ENCODE data around the gene VPS26C.
"Not testable (repeated sequence)": the region's sequence is repeated elsewhere in the genome, so short reads cannot be mapped to it uniquely, and the experiment has no call there.

Gene VPS26C

DNA sequence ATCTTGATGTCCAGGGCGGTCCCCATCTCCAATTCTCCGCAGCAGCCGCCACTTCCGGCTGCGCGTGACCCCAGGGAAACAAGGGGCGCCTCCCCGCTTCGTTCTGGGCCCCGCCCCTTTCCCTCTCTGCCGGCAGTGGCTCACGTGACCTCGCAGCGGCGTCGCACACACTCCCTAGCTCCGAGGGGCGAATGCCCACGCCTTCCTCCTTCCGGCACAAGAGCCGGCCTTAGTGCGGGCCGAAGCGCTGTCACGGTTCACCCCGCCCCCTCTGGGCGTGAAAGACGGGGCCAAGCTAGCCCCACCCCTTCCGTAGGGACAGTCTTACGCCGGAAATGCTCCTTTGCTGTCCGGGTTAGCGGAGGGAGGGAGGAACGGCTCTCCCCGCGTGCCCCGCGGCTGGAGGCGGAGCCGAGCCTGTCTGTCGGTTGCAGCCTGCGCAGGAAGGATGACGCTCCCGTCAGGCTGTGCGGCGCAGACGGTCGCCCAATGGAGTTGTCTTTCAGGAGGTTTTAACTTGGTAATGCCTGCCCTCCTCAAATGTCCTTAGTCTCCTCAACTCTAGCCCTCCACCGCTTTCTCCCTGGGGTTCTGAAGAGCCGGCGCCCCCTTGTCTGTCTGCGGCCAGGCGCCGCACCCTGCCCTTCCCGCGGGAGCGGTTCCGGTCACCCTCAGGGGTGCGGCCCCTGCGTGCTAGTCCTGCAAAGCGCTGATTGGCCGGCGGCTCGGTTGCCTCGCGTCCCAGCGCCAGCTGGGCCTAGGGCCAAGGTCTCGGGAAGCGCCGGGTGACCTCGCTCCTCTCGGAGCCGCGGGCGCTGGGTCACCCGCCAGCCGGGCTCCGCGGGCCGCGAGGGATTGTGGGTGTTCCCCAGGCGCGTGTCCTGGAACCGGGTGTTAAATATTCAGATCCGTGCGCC is at the start of gene VPS26C:
VPS26C (minus strand) TSS at position 66 of the 917 bp plus-strand sequence; CDS start at position 26, 40 bp downstream.
- DNase-seq: peak; percentile 92 to 97 (median 96)

DNA sequence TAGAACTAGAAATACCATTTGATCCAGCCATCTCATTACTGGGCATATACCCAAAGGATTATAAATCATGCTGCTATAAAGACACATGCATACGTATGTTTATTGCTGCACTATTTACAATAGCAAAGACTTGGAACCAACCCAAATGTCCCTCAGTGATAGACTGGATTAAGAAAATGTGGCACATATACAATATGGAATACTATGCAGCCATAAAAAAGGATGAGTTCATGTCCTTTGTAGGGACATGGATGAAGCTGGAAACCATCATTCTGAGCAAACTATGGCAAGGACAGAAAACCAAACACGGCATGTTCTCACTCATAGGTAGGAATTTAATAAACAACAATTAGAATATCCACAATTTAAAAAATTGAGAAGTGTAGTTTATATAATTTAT is 48.9 kb upstream of the VPS26C start:
- DNase-seq: not testable (repeated sequence)

DNA sequence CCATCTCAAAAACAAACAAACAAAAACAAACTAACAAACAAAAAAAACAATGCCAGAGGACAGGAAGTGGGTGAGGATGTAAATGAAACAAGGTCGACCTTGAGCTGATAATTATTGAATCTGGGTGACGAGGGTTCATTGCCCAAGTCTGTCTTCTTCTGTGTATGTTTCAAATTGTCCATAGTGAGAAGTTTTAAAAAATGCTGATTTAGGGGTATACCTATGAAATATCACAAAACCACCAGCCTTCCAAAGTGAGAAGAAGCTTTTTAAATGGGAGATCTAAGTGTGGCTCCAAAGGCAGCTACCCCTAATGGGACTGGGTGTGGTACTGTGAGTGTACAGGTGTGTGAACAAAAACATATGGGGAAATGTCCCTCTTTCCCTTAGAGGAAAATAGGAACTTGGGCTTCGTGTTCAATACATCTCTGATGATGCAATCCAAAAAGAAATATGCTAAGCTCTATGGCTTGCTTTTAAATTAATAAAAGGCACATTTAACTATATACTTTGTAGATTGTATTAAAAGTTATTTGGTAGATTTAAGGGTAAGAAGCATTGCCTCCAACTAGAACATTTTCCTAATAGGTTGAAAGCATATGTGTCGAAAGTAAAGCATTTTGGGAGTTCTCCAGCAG is 33.1 kb upstream of the VPS26C start:
- DNase-seq: no peak

DNA sequence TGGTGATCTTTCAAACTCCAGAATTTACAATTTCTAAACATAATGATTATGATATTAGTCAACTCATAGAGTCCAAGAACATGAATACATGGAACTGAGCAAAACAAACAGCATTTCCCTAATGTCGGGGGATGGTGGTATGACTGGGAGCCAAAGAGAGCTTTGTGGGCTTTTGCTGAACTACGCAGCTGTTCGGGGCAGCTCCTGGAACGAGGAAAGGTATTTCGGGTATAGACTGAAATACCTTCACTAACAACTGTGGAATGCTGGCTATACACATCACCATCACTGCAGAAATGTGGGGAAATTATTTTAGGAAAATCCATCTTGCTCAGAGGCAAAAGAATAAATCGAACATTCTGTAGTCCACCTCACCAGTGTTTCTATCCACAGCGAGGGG is 30.2 kb upstream of the VPS26C start:
- DNase-seq: no peak

DNA sequence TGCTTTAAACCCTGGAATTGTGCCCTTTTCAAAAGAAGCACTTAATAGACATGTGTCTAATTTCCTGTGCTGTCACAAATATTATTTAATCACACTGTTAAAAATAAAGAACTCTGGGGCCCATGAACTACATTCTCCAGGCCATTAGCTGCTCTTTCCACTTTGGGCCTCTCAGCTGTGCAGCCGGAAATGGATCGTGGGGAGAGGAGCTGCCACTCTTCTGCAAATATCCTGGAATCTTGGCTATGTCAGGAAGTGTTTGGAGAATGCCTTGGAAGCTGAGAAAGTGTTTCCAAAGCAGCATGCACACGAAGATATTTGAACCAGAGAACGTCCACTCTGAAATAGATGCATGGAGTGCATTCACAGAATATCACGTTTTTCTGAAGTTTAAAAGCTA is 27.5 kb upstream of the VPS26C start:
- no peak for DNase-seq

DNA sequence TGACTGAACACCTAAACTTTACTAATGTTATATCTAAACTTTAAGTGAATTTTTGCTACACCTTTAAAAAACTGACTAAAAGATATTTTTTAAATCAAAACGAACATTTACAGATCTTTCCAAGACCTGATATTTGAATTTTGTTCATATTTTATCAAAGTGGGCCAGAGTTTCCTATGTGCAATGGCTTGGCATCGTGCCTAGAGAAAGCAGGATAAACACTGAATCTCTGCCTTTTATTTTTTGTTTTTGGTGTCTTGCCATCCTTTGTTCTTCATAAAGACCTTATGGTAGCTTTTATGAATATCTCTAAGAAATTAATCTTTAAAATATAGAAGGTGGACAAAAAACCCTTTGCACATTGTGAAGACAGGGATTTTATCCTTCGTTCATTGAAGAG is 25.8 kb upstream of the VPS26C start:
- DNase-seq: no peak

DNA sequence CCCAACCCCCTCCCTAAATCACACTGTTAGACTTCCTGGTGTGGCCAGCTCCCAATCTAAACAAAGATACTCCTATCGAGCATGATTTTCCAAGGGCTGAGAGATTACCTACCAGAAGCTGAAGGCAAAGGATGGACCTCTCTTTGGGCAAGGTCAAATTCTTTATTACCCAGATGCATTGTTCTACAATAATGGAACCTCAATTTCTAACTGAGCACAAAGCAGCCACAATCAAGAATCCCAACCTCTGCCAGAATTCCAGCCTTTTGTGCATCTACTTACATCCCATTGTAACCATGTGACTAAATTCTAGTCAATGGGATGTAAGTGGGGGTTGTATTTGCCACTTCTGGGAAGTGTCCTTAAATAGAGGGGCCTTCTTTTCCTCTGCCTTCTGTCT is 24.9 kb upstream of the VPS26C start:
- no peak for DNase-seq

DNA sequence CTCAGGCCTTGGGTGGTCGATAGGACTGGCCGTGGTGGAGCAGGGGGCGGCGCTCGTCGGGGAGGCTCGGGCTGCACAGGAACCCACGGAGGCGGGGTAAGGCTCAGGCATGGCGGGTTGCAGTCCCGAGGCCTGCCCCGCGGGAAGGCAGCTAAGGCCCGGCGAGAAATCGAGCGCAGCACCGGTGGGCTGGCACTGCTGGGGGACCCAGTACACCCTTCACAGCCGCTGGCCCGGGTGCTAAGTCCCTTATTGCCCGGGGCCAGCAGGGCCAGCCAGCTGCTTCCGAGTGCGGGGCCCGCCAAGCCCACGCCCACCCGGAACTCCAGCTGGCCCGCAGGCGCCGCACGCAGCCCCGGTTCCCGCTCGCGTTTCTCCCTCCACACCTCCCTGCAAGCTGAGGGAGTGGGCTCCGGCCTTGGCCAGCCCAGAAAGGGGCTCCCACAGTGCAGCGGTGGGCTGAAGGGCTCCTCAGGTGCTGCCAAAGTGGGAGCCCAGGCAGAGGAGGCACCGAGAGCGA is 16.1 kb upstream of the VPS26C start:
- DNase-seq: not testable (repeated sequence)

DNA sequence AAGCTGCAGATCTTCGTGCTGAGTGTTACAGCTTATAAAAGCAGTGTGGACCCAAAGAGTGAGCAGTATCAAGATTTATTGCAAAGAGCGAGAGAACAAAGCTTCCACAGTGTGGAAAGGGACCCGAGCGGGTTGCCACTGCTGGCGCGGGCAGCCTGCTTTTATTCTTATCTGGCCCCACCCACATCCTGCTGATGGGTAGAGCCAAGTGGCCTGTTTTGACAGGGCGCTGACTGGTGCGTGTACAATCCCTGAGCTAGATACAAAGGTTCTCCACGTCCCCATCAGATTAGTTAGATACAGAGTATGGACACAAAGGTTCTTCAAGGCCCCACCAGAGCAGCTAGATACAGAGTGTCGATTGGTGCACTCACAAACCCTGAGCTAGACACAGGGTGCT is 15.5 kb upstream of the VPS26C start:
- not testable (repeated sequence) for DNase-seq

DNA sequence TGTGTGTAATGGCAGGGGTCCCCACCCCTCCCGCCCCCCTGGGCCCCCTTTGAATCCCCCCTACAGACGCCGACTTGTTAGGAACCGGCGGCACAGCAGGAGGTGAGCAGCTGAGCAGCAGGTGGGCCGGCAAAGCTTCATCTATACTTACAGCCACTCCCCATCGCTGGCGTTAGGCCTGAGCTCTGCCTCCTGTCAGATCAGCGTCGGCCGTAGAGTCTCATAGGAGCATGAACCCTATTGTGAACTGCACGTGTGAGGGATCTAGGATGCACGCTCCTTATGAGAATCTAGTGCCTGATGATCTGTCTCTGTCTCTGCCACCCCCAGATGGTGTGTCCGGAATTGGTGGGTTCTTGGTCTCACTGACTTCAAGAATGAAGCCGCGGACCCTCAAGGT is 14.9 kb upstream of the VPS26C start:
- DNase-seq: no peak

DNA sequence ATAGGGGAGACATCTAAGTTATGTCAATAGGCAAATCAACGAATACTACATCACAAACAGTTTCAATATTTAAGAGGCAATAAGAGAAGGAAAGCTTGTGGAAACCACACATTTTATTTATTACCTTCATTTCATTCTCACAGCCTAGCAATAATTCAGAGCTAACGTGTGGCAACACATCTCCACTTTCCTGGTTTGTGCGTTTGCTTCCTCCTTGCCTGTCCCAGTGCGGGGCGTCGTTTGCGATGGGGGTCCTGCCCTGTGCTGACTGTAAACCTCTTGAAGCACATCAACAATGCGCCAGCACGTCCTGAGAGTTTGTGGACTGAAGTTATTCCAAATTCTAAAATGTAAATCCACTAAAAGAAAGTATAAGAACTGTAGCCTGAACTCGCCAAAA is 14.4 kb upstream of the VPS26C start:
- no peak for DNase-seq

DNA sequence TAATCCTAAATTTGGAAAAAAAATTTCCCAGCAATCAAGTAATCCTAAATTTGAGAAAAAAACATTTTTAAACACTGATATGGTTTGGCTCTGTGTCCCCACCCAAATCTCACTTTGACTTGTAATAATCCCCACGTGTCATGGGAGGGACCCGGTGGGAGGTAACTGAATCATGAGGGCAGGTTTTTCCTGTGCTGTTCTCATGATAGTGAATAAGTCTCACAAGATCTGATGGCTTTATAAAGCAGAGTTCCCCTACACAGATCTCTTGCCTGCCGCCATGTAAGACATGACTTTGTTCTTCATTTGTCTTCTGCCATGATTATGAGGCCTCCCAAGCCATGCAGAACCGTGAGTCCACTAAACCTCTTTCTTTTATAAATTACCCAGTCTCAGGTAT is 12.1 kb upstream of the VPS26C start:
- DNase-seq: not testable (repeated sequence)

DNA sequence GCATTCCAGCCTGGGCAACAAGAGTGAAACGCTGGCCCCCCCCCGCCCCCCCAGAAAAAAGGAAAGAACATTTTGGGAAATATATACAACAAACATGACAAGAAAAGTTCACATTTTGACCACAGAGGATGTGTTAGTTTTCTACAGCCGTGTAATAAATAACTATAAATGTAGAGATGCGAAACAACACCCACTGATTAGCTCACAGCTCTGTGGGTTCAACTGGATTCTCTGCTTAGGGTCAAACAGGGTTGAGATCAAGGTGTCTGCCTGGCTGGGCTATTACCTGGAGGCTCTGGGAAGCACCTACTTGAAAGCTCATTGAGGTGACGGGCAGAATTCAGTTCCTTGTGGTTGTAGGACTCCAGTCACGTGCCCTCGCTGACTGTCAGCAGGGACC is 11.1 kb upstream of the VPS26C start:
- DNase-seq: no peak

DNA sequence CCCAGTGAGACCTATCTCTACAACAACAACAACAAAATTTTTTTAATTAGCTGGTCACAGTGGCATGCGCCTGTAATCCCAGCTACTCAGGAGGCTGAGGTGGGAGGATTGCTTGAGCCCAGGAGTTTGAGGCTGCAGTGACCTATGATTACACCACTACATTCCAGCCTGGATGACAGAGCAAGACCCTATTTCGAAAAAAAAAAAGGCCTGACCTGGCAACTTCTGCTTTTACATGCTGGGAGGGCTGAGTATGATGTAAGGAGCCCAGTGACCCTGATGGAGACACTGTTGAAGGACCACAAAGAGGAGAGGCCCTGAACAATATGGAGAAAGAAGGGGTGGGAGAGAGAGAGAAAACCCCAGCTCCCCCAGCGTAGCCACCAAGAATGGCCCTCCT is 9.2 kb upstream of the VPS26C start:
- DNase-seq: no peak

DNA sequence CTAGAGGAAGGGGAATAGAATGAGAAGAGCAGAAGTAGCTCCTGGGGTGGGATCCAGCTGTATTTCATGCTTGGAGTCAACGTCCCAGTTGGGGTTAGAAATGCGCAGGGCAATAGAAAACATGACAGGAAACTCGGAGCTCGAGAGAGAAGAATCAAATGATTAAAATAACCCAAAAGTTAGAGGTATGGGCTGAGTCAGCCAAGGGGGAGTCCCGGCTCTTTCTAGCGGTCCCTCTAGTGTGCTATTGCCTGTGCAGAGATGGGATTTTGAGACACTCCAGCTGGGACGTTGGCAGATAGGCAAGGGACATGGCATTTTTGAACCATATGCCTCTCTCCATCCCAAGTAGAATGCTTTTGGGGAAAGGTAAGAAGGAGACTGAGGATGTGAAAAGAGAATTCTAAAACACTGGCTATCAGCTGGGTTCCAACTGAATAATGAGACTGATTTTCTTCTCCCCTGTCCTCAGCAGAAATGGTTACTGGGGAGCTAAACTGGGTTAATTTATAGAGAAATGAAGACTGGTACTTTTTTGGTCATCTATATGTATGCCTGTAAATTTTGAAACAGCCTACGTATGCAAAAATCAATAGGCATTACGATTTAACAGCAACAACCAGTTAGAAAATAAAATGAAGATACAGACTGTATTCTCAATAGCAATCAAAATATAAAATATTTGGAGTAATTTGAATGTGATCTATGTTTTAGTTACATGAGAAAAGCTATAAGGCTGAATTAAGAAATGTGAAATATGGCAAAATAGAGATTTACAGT is 7.0 kb upstream of the VPS26C start:
- DNase-seq: no peak

DNA sequence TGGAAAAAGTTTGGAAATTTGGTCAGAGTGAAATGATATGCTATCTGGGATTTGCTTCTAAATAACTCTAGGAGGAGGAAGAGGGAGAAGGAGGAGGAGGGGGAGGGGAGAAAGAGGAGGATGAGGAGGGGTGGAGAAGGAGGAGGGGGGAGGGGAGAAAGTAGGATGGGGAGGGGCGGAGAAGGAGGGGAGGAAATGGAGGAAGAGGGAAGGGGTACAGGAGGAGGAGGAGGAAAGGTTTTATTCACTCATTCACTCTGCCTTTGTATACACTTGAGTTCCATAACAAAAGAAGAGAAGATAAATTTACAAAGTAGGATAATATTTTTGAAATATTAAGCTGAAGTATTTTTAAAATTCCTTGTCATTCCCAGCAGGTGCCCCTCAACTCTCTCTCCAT is 6.3 kb upstream of the VPS26C start:
- DNase-seq: no peak

DNA sequence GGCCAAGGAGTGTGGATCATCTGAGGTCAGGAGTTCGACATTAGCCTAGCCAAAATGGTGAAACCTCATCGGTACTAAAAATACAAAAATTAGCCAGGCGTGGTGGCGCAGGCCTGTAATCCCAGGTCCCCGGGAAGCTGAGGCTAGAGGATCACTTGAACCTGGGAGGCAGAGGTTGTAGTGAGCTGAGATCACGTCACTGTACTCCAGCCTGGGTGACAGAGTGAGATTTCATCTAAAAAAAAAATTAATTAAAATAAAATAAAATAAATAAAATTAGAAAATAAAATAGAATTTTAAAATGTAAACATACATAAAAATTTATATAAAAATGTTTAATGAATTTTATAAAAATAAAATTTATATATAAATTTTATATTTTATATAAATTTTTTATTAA is 5.8 kb upstream of the VPS26C start:
- DNase-seq: no peak

DNA sequence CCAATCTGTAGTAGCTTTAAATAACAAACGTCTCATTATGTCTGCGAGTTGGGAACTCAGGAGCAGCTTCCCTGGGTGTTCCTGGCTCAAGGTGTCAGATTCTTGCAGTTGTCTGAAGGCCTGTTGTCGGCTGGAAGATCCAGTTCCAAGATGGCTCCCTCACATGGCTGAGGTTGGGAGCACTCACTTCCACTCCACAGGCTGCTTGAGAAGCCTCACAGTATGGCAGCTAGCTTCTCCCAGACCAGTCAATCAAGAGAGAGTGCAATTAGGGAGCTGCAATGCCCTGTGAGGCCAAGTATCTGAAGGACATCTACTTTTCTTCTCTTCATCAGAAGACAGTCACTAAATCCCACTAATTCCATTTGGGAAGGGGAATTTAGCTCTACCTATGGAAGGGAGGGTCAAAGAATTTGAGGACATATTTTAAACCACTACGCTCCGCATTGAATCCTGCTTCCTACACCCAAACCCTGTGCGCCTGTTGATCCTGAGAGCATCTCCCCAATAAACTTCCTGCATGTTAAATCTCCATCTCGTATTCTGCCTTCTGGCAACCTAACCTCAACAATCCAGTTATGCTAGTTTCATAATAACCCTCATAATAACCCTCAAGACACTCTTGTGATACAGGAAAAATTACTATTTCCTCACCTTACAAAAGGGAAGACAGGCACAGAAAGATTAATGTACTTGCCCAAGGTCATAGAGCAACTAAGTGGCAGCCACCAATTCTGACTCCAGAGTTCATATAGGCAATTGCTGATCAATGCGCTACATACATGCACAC is 3.6 kb upstream of the VPS26C start:
- DNase-seq: no peak

DNA sequence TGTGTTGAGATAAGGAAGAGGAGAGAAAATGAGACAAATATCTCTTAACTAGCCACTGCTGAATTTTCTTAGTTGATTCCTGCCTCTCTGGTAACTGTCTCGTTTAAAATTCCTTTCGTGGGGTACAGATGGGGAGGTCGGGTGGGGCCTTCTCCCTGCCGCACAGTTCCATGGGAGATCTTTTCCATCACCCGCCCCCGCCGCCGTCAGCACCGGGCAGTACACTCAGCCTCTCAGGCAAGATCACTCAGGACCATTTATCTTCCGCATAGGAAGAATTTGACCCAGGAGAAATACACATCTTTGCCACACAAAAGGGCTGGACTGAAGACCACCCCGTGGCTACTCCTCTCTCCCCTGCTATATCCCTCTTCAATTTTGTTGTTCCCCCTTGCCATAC is 2.3 kb upstream of the VPS26C start:
- DNase-seq: no peak

DNA sequence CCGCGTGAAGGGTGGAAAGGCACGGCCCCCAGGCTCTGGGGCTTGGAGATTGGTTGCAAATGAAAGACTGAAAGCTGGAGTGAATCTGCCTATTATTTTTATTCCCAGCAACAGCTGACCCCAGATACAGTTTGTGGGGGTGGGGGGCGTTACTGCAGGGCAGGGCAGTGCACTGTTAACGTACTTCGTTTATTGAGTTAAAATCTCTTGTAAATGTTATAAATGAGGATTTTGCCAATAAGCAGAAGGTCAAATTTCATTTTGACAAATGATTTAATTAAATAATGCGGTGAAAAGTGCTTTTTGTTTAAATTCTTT is 1.0 kb upstream of the VPS26C start:
- DNase-seq: no peak

DNA sequence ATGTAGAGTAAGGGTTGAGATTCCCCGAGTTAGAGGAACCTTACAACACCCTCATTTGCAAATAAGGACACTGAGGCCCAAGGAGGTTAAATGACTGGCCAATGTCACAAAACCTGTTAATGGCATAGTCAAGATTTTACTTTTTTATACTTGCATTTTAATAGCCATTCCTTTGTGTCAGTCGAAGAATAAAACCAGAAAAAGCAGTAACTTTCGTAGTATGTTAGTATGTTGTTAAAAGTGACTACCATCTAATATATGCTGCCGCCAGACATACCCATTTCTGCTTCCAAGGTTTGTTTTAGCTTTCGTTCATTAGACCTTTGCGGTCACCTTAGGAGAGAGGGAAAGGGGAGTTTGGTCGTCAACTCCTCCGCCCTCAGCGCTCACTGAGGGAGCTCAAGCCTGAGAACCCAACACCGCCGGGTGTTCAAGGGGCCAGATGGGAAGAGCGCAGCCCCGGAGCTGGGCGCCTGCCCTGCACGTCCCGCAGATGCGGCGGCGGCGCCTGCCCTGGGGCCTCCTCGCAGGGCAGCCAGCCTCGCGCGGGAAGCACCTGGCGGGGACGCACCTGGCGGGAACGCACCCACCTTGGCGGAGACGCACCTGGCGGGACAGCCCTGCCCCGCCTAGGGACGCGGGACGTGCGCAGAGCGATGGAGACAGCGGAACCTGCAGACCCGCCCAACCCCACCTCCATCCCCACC is 466 bp downstream of the VPS26C start:
- peak in 1 of 4 experiments; percentile 61 for DNase-seq

DNA sequence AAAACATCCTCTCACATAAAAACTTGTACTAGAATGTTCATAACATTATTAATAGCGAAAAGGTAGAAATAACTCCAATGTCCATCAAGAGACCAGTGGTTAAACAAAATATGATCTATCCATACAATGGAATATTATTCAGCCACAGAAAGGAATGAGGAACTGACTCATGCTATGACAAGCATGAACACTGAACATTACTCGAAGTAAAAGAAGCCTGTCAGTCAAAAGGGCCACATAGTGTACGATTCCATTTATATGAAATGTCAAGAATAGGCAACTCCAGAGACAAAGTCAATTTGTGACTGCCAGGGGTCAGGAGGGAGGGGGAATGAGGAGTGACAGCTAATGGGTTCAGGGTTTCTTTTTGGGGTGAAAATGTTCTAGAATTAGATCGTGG is 2.3 kb downstream of the VPS26C start:
- DNase-seq: no peak
